AG04450 (cell line): Measurements from ENCODE around the gene RNF19B. TPM values are rescaled to one million over a fixed set of nuclear protein-coding genes. Genes with fewer than 3 reads are reported as not detected.
A peak's percentile ranks its signal among the peaks of the same experiment; 100 is the strongest.

Source experiments
- CTCF ChIA-PET: fragments of 300-600, 350-600 bp; formaldehyde crosslinking; extraction: SDS; loops from one replicate; lab custom pipeline; 2022; ENCODE audit warnings: antibody characterized with exemption, inconsistent platforms; lab: Charles Lee
- POLR2A ChIA-PET: fragments of 350-600 bp; formaldehyde crosslinking; extraction: SDS; loops from one replicate; lab custom pipeline; 2021; ENCODE audit warnings: antibody characterized with exemption, inconsistent platforms; lab: Yijun Ruan, JAX
- DNase-seq: peaks from one replicate; pipeline ENCODE4 v3.0.0-alpha.2; 2011; ENCODE audit warnings: low read depth, low spot score
- H3K27ac ChIP-seq: one replicate; pipeline ENCODE4 v1.5.1; 2012; ENCODE audit warnings: low read depth, low read length, control low read depth
- H3K27me3 ChIP-seq: one replicate; pipeline ENCODE4 v1.6.0; 2012; ENCODE audit warnings: low read length; ENCODE audit not compliant: control insufficient read depth, insufficient read depth
- H3K4me3 ChIP-seq: 2 replicates; pipeline ENCODE4 v1.5.1; 2011; ENCODE audit warnings: mild to moderate bottlenecking, low read depth, low read length, control low read depth
- H3K9me3 ChIP-seq: 2 replicates; pipeline ENCODE4 v1.5.1; 2012; ENCODE audit warnings: low read length; ENCODE audit not compliant: control insufficient read depth, insufficient read depth
- polyA plus RNA-seq: library from polyadenylated mRNA; depleted of rRNA; stranded (reverse); fragments of >200 nt; gene quantifications from 2 replicates; pipeline ENCODE4 v1.2.3, GENCODE V29; 2011
- TF ChIP-seq, protein P1 (sequence below): IDR thresholded peaks from 2 replicates; pipeline ENCODE4 v1.5.1; 2011; ENCODE audit warnings: low read depth, low read length, control low read depth, inconsistent platforms

Gene RNF19B
- polyA plus RNA-seq, 1 experiment, result 10.1 TPM

DNA sequence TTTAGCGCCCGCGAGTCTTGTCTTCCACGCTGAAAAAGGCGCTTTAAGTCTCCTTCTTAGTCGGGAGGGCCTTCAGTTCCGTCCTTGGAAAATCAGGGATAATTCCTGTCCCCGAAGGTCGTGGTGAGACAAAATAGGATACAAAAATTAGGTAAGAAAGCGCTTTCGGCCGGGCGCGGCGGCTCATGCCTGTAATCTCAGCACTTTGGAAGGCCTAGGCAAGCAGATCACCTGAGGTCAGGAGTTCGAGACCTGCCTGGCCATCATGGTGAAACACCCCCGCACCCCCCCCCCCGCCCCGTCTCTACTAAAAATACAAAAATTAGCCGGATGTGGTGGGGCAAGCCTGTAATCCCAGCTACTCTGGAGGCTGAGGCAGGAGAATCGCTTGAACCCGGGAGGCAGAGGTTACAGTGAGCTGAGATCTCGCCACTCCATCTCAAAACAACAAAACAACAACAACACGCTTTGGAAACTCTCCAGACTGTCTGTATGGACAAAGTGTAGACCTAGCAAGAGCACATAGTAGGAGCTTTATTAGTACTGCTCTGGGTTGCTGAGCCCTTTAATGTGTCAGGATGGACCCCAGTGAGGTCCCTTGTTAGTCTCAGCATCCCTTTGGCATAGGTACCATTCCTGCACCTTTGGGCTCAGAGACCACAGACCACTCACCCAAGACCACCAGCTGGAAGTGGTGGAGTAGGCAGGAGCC, 62.6 kb downstream of the RNF19B start:
- H3K27ac ChIP-seq, result no peak overlapping the region
- no peaks in the 10 kb centered on the region; the same call in 1 of the 2 replicates for H3K9me3 ChIP-seq
- DNase-seq, result no peak
- CTCF ChIA-PET, result interaction anchor here (0.5 to 0.7 kb wide), 2 partner anchors 382 to 502 kb away, joined by 3 to 4 read pairs; no protein-coding TSS in a partner anchor
- TF ChIP-seq, protein P1, sequence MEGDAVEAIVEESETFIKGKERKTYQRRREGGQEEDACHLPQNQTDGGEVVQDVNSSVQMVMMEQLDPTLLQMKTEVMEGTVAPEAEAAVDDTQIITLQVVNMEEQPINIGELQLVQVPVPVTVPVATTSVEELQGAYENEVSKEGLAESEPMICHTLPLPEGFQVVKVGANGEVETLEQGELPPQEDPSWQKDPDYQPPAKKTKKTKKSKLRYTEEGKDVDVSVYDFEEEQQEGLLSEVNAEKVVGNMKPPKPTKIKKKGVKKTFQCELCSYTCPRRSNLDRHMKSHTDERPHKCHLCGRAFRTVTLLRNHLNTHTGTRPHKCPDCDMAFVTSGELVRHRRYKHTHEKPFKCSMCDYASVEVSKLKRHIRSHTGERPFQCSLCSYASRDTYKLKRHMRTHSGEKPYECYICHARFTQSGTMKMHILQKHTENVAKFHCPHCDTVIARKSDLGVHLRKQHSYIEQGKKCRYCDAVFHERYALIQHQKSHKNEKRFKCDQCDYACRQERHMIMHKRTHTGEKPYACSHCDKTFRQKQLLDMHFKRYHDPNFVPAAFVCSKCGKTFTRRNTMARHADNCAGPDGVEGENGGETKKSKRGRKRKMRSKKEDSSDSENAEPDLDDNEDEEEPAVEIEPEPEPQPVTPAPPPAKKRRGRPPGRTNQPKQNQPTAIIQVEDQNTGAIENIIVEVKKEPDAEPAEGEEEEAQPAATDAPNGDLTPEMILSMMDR, result no peak
- H3K4me3 ChIP-seq, result peak overlapping the region; percentile 68
- H3K27me3 ChIP-seq, result peaks cover 8% of the 10 kb centered on the region
- POLR2A ChIA-PET, result interaction anchor here (0.7 kb wide), 1 partner anchor 62 kb away, joined by 3 read pairs; the partner anchor contains the start of gene RNF19B

DNA sequence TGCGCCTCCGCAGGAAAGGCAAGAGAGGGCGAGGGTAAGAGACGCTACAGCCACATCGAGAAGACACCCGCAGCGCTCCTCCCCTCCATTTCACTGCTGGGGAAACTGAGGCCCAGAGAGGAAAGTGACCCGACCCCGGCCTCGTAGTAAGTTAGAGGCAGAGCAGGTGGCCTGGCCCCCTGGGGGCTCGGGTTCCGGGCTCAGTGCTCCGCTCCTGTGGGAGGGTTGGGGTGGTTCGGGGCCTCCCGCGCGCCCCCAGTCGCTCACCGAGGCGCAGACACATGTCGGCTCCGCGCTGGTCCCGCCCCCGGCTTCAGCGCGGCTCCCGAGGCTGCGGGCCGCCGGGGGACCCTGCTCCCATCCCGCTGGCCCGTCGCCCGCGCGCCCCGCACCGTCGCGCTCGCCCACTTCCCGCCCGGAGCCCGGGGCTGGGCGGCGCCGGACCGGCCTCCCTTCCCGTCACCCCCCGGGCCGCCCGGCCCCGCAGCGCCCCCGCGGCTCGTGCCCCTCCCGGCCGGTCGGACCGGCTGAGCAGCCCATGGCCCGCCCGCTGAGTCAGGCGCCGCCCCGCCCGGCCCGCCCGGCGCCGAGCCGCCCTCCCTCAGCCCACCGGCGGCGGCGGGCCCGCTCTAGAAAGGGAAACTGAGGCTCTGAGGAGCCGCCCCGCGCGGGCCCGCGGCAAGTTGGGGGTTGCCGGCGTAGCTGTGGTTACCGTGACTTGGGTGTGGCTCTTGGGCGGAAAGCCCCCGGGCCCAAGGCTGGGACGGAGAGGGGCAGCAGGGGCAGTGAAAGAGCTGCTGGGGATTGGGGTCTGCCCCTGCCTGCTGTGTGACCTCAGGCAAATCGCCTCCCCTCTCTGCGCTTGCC, 63.4 kb downstream of the RNF19B start, which contains the start of gene TMEM54:
TMEM54 (minus strand) TSS at position 434 of the 867 bp plus-strand sequence; CDS start at position 283, 151 bp downstream.
- no peak for DNase-seq
- H3K4me3 ChIP-seq, result peak within 1 kb of the TSS; percentile 68
- H3K9me3 ChIP-seq, result no peaks in the 10 kb centered on the region; the same call in 1 of the 2 replicates
- ChIA-PET POLR2A (interaction anchor here (1.1 kb wide), 1 partner anchor 64 kb away, joined by 3 read pairs; no protein-coding TSS in a partner anchor), CTCF (interaction anchor here (0.5 to 0.7 kb wide), 2 partner anchors 381 to 501 kb away, joined by 3 to 4 read pairs; no protein-coding TSS in a partner anchor)
- peaks cover 8% of the 10 kb centered on the region for H3K27me3 ChIP-seq
- no peak within 1 kb of the TSS for H3K27ac ChIP-seq
- TF ChIP-seq, protein P1, result 0 out of 2 replicates have a peak, but pooled peaks have one; percentile 4

DNA sequence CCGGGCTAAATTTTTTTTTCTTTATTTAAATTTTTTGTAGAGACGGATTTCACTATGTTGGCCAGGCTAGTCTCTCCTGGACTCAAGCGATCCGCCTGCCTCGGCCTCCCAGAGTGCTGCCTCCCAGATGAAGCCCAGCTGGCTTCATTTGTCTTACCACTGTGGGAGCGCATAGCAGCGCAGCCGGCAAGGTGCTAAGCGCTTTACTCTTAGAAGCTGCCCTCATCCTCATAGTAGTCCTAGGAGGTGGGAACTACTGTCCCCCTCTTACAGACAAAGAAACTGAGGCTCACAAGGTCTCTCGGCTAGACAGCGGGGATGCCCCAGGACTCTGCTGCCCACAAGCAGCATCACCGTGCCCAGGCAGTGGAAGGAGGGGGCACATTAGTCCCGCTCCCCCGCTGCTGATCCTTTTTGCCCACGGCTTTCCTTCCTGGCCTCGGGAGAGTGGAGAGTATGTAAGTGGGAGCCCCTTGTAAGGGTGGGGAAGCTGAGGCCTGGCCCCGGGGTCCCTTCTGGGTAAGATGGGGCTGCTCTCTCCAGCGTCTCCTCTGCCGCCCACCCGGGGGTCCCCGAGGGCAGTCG, 64.1 kb downstream of the RNF19B start:
- POLR2A ChIA-PET, result interaction anchor here (1.1 kb wide), 1 partner anchor 64 kb away, joined by 3 read pairs; no protein-coding TSS in a partner anchor
- Histone ChIP-seq H3K27me3 (peaks cover 8% of the 10 kb centered on the region), H3K4me3 (peak overlapping the region; percentile 68), H3K27ac (no peak overlapping the region), H3K9me3 (no peaks in the 10 kb centered on the region; the same call in 1 of the 2 replicates)
- CTCF ChIA-PET, result interaction anchor here (1.0 kb wide), 1 partner anchor 154 kb away, joined by 4 read pairs; no protein-coding TSS in a partner anchor
- TF ChIP-seq, protein P1, result no peak
- no peak for DNase-seq

DNA sequence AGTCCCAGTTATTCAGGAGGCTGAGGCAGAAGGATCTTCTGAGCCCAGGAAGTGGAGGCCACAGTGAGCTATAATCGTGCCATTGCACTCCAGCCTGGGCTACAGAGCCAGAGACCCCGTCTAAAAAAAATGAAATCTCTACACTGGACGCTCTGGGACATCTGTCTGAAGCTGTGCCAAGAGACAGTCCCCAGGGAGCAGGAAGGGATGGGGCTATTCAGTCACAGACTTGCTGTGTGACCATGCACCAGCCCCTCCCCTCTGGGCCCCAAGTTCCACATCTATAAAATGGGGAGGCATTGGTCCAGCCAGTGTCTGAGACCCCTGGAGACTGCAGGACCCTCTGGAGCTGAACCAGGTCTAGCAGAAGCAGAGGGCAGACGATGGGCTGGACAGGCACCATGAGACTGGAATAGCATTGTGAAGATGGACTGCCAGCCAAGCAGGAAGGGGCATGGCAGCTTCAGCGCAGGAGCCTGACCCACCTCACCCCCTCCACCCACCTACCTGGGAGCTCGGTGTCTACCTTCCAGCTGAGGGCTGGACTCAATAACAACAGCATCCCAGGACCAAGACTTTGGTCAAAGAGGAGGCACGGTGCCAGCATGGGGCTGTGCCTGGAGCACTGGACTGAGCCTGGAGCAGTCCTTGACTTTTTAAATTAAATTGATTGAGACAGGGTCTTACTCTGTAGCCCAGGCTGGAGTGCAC, 64.9 kb downstream of the RNF19B start:
- ChIA-PET CTCF (interaction anchor here (0.5 to 1.0 kb wide), 5 partner anchors 23 to 244 kb away, joined by 3 to 7 read pairs (median 4); no protein-coding TSS in a partner anchor), POLR2A (interaction anchor here (1.1 kb wide), 1 partner anchor 65 kb away, joined by 3 read pairs; no protein-coding TSS in a partner anchor)
- no peak for DNase-seq

More for the DNA sequence above, 64.9 kb downstream of the RNF19B start:
- no peak overlapping the region for H3K27ac ChIP-seq
- H3K9me3 ChIP-seq, result no peaks in the 10 kb centered on the region; the same call in 1 of the 2 replicates
- TF ChIP-seq, protein P1, result no peak
- no peak overlapping the region for H3K4me3 ChIP-seq
- H3K27me3 ChIP-seq, result peaks cover 8% of the 10 kb centered on the region
